Thyroid gland (tissue), 4 donors: ENCODE measurements around the gene TNS3.

Experiments
- CTCF ChIP-seq, 6 experiments: fragments of 200-600 bp in 3 of 6; fragments of 450-650 bp in 3 of 6; sonication (generic) in 3 of 6; IDR thresholded peaks; one replicate each; pipeline ENCODE4 v1.5.1; 2016 to 2019; ENCODE audit warnings: antibody characterized with exemption in 6 of 6, mild to moderate bottlenecking in 2 of 6, inconsistent platforms in 1 of 6, moderate library complexity in 1 of 6
- POLR2A ChIP-seq, 2 donors: fragments of 450-650 bp; IDR thresholded peaks; one replicate each; pipeline ENCODE4 v1.6.1; 2017; ENCODE audit warnings: antibody characterized with exemption in 2 of 2, mild to moderate bottlenecking in 2 of 2, moderate library complexity in 1 of 2

GRCh38 chr7:47484457-47484856, 97.5 kb downstream of the TNS3 start:
- no peak for TF ChIP-seq CTCF (IDR thresholded peaks at IDR 0.05)
- no peak for TF ChIP-seq POLR2A (IDR thresholded peaks at IDR 0.05)
